Gastrocnemius medialis (tissue), 4 donors: Measurements from ENCODE around the gene DEFB124. TPM values are rescaled to one million over a fixed set of nuclear protein-coding genes. Genes with fewer than 3 reads are reported as not detected.

Source experiments
- ATAC-seq, 2 donors: fragments of 150-250 bp; one replicate each; pipeline ENCODE4 v1.9.1; 2016
- DNase-seq, 2 donors: peaks; one replicate each; pipeline ENCODE4 v3.0.0-alpha.2; 2019
- H3K27ac ChIP-seq, 4 donors: fragments of 200-600 bp; sonication (generic); 1 replicate in 1 of 4; 2 replicates in 3 of 4; pipeline ENCODE4 v1.5.1; 2016 to 2018; ENCODE audit warnings: mild to moderate bottlenecking in 2 of 4, moderate library complexity in 1 of 4
- H3K27me3 ChIP-seq, 3 donors: fragments of 200-600 bp; sonication (generic) in 2 of 3; 1 replicate in 1 of 3; 2 replicates in 2 of 3; pipeline versions ENCODE4 v1.5.1 to v1.6.0; 2016 to 2019; ENCODE audit warnings: mild to moderate bottlenecking in 1 of 3, moderate library complexity in 1 of 3
- H3K36me3 ChIP-seq, 2 donors: fragments of 200-600 bp; sonication (generic) in 1 of 2; one replicate each; pipeline ENCODE4 v1.5.1; 2017 to 2018
- H3K4me1 ChIP-seq, 2 donors: fragments of 200-600 bp; sonication (generic) in 1 of 2; one replicate each; pipeline ENCODE4 v1.5.1; 2016 to 2017; ENCODE audit warnings: mild to moderate bottlenecking in 2 of 2
- H3K4me3 ChIP-seq, 4 donors: fragments of 200-600 bp; sonication (generic) in 3 of 4; 1 replicate in 1 of 4; 2 replicates in 3 of 4; pipeline ENCODE4 v1.5.1; 2016 to 2019; ENCODE audit warnings: mild to moderate bottlenecking in 2 of 4
- H3K9me3 ChIP-seq, 3 donors: fragments of 200-600 bp; sonication (generic) in 2 of 3; 1 replicate in 1 of 3; 2 replicates in 2 of 3; pipeline ENCODE4 v1.5.1; 2016 to 2019
- POLR2A ChIP-seq, 2 donors: fragments of 450-650 bp; IDR thresholded peaks; one replicate each; pipeline ENCODE4 v1.6.1; 2017; ENCODE audit warnings: antibody characterized with exemption in 2 of 2, mild to moderate bottlenecking in 2 of 2, moderate library complexity in 2 of 2
- in situ Hi-C, 4 donors: fragments of 200-750 bp; cut with MboI; loops; one replicate each; pipeline versions ENCODE4 v1.15.0 to v1.8.0; 2017; ENCODE audit warnings: low sequenced_read_pairs in 4 of 4
- intact Hi-C: fragments of 100-400 bp; cut with DNase I; formaldehyde crosslinking; loops from one replicate; pipeline ENCODE4 v1.15.1; 2023; ENCODE audit warnings: low total_unique reads
- total RNA-seq, 4 donors: library from RNA; depleted of rRNA; stranded (reverse); fragments of >200 nt; gene quantifications; one replicate each; pipeline versions ENCODE4 v1.1.0 to v1.2.3, GENCODE V29; 2016
- TF ChIP-seq, protein P1 (sequence below), 5 experiments: fragments of 450-650 bp in 3 of 5; fragments of 200-600 bp in 2 of 5; sonication (generic) in 2 of 5; IDR thresholded peaks in 4 of 5; conservative IDR thresholded peaks in 1 of 5; 1 replicate in 4 of 5; 2 replicates in 1 of 5; pipeline ENCODE4 v1.5.1; 2016 to 2019; ENCODE audit warnings: antibody characterized with exemption in 5 of 5, mild to moderate bottlenecking in 3 of 5, moderate library complexity in 3 of 5

DEFB124 gene
- total RNA-seq, 4 donors from 2014 or later, result not detected

- Histone ChIP-seq H3K27me3 (no peaks in the 10 kb centered on the region), H3K4me3 (peak overlapping the region; percentile 72 to 96 (median 88)), H3K4me1 (peaks cover 27 to 37% of the 10 kb centered on the region in 2 donors), H3K27ac (peak overlapping the region; percentile 88 to 95 (median 90)), H3K9me3 (no peaks in the 10 kb centered on the region), H3K36me3 (no peaks in the 10 kb centered on the region)
- TF ChIP-seq POLR2A (IDR thresholded peaks at IDR 0.05), result no peak
- TF ChIP-seq, protein P1, sequence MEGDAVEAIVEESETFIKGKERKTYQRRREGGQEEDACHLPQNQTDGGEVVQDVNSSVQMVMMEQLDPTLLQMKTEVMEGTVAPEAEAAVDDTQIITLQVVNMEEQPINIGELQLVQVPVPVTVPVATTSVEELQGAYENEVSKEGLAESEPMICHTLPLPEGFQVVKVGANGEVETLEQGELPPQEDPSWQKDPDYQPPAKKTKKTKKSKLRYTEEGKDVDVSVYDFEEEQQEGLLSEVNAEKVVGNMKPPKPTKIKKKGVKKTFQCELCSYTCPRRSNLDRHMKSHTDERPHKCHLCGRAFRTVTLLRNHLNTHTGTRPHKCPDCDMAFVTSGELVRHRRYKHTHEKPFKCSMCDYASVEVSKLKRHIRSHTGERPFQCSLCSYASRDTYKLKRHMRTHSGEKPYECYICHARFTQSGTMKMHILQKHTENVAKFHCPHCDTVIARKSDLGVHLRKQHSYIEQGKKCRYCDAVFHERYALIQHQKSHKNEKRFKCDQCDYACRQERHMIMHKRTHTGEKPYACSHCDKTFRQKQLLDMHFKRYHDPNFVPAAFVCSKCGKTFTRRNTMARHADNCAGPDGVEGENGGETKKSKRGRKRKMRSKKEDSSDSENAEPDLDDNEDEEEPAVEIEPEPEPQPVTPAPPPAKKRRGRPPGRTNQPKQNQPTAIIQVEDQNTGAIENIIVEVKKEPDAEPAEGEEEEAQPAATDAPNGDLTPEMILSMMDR (IDR thresholded peaks at IDR 0.05 in 4 of 5, conservative IDR thresholded peaks at IDR 0.05 in 1 of 5), result no peak
- intact Hi-C loops, result loop anchor here (2.0 to 10.0 kb wide), 2 partner anchors 32 to 690 kb away; partner anchors contain the start of genes PLAGL2 and POFUT1
- ATAC-seq (no peak), DNase-seq (no peak)
- in situ Hi-C loops, result no loop called here
These were observed 40.3 kb upstream of the DEFB124 start for GRCh38 chr20:31515072-31515774.

GRCh38 chr20:31514154-31515071 lies 39.5 kb upstream of the DEFB124 start, which contains the start of gene HM13:
Gene HM13, plus strand, starts transcription at chr20:31514442. Its CDS starts 110 bp downstream, at chr20:31514552.
- peak; percentile 89 to 93 for ATAC-seq
- no peaks in the 10 kb centered on the region for H3K9me3 ChIP-seq
- H3K4me3 ChIP-seq, result peak within 1 kb of the TSS; percentile 72 to 96 (median 88)
- DNase-seq, result peak; percentile 86 to 89
- TF ChIP-seq, protein P1 (IDR thresholded peaks at IDR 0.05 in 4 of 5, conservative IDR thresholded peaks at IDR 0.05 in 1 of 5), result peak; percentile 87 to 99 (median 99)
- peak; percentile 89 to 96 for TF ChIP-seq POLR2A (IDR thresholded peaks at IDR 0.05)
- no peaks in the 10 kb centered on the region for H3K36me3 ChIP-seq
- intact Hi-C loops (loop anchor here (2.0 to 10.0 kb wide), 2 partner anchors 32 to 690 kb away; partner anchors contain the start of genes PLAGL2 and POFUT1), in situ Hi-C loops (no loop called here)
- no peaks in the 10 kb centered on the region for H3K27me3 ChIP-seq
- H3K4me1 ChIP-seq, result peaks cover 27 to 34% of the 10 kb centered on the region in 2 donors
- H3K27ac ChIP-seq, result peak within 1 kb of the TSS; percentile 88 to 95 (median 90)

DNA sequence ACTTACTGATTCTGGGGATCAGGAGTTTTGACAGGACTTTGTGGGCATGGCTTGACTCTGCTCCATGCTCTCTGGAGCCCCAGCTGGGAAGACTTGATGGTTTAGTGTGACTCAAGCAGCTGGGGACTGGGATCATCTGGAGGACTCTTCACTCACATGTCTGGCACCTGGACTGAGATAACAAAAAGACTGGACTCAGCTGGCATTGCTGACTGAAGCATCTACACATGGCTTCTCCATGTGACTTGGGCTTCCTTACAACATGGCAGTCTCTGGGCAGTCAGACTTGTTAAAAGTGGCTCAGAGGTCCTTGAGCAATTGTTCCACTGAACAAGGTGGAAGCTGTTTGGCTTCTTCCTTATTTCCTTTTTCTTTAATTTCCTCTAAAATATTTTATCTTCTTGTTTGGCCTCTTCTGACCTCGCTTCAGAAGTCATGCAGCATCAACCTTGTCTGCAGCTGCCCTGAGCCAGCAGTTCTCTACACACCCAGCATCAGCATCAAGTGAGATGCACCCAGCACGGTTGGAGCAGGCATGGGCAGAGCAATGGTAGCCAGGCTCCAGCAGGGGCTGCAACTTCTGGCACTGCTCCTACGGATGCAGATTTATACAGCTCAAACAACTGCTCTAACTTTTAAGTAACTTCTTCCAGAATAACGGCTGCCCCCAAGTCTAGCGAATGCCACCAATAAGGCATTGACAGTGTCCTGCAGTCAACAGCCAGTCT lies 33.8 kb upstream of the DEFB124 start:
- no peaks in the 10 kb centered on the region for H3K9me3 ChIP-seq
- peaks cover under 1 to 1% of the 10 kb centered on the region in 2 donors for H3K4me1 ChIP-seq
- in situ Hi-C loops (no loop called here), intact Hi-C loops (no loop called here)
- H3K36me3 ChIP-seq, result no peaks in the 10 kb centered on the region
- H3K4me3 ChIP-seq, result no peak overlapping the region
- peaks cover 0 to 2% (median 0%) of the 10 kb centered on the region in 3 donors for H3K27me3 ChIP-seq
- no peak overlapping the region for H3K27ac ChIP-seq
- DNase-seq (no peak), ATAC-seq (no peak)
- no peak for TF ChIP-seq POLR2A (IDR thresholded peaks at IDR 0.05)
- TF ChIP-seq, protein P1 (IDR thresholded peaks at IDR 0.05 in 4 of 5, conservative IDR thresholded peaks at IDR 0.05 in 1 of 5), result no peak

- Histone ChIP-seq H3K9me3 (no peaks in the 10 kb centered on the region), H3K4me1 (no peaks in the 10 kb centered on the region), H3K27me3 (peaks cover 0 to 2% (median 0%) of the 10 kb centered on the region in 3 donors), H3K4me3 (no peak overlapping the region), H3K36me3 (no peaks in the 10 kb centered on the region), H3K27ac (no peak overlapping the region)
- intact Hi-C loops (no loop called here), in situ Hi-C loops (no loop called here)
- TF ChIP-seq, protein P1 (IDR thresholded peaks at IDR 0.05 in 4 of 5, conservative IDR thresholded peaks at IDR 0.05 in 1 of 5), result no peak
- TF ChIP-seq POLR2A (IDR thresholded peaks at IDR 0.05), result no peak
- DNase-seq (no peak), ATAC-seq (no peak)
These were observed 31.0 kb upstream of the DEFB124 start for GRCh38 chr20:31505903-31506302.
